ENCODE measurements around the gene MAN1A1. TPM values are rescaled to one million over a fixed set of nuclear protein-coding genes. Genes with fewer than 3 reads are reported as not detected.

MAN1A1 gene
- total and polyA plus RNA-seq, 4 donors: 68.2 to 209 (median 148) TPM

DNA sequence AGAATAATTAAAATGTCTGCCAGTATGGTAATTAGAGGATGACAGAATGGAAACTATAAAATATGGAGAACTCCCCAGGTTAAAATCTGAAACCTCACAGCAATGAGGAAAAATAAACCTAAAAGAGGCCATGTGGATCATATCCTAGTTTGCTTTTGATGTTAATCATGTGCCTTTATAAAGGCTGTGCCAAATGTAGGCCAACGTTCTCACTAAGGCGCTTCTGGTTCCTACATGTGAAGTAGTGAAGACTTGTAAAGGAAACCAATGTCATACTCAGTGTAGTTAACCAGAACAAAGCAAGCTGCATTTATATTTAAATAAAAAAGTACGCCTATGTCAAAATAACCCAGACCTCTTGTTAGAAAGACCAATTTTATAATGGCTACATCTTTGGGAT lies 157.4 kb downstream of the MAN1A1 start:
- H3K9ac ChIP-seq (ENCODE audit: low read depth in 1 of 2, low read length in 2 of 2): no peak overlapping the region
- TF ChIP-seq, protein P1, sequence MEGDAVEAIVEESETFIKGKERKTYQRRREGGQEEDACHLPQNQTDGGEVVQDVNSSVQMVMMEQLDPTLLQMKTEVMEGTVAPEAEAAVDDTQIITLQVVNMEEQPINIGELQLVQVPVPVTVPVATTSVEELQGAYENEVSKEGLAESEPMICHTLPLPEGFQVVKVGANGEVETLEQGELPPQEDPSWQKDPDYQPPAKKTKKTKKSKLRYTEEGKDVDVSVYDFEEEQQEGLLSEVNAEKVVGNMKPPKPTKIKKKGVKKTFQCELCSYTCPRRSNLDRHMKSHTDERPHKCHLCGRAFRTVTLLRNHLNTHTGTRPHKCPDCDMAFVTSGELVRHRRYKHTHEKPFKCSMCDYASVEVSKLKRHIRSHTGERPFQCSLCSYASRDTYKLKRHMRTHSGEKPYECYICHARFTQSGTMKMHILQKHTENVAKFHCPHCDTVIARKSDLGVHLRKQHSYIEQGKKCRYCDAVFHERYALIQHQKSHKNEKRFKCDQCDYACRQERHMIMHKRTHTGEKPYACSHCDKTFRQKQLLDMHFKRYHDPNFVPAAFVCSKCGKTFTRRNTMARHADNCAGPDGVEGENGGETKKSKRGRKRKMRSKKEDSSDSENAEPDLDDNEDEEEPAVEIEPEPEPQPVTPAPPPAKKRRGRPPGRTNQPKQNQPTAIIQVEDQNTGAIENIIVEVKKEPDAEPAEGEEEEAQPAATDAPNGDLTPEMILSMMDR (IDR thresholded peaks at IDR 0.05; ENCODE audit: low read depth, low read length, missing input control): no peak
- TF ChIP-seq, protein P2, sequence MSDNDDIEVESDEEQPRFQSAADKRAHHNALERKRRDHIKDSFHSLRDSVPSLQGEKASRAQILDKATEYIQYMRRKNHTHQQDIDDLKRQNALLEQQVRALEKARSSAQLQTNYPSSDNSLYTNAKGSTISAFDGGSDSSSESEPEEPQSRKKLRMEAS (IDR thresholded peaks at IDR 0.05): no peak
- no peak for TF ChIP-seq SP1 (IDR thresholded peaks at IDR 0.05)
- TF ChIP-seq, protein P3, sequence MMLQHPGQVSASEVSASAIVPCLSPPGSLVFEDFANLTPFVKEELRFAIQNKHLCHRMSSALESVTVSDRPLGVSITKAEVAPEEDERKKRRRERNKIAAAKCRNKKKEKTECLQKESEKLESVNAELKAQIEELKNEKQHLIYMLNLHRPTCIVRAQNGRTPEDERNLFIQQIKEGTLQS (IDR thresholded peaks at IDR 0.05): no peak
- TF ChIP-seq, protein P4, sequence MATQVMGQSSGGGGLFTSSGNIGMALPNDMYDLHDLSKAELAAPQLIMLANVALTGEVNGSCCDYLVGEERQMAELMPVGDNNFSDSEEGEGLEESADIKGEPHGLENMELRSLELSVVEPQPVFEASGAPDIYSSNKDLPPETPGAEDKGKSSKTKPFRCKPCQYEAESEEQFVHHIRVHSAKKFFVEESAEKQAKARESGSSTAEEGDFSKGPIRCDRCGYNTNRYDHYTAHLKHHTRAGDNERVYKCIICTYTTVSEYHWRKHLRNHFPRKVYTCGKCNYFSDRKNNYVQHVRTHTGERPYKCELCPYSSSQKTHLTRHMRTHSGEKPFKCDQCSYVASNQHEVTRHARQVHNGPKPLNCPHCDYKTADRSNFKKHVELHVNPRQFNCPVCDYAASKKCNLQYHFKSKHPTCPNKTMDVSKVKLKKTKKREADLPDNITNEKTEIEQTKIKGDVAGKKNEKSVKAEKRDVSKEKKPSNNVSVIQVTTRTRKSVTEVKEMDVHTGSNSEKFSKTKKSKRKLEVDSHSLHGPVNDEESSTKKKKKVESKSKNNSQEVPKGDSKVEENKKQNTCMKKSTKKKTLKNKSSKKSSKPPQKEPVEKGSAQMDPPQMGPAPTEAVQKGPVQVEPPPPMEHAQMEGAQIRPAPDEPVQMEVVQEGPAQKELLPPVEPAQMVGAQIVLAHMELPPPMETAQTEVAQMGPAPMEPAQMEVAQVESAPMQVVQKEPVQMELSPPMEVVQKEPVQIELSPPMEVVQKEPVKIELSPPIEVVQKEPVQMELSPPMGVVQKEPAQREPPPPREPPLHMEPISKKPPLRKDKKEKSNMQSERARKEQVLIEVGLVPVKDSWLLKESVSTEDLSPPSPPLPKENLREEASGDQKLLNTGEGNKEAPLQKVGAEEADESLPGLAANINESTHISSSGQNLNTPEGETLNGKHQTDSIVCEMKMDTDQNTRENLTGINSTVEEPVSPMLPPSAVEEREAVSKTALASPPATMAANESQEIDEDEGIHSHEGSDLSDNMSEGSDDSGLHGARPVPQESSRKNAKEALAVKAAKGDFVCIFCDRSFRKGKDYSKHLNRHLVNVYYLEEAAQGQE (IDR thresholded peaks at IDR 0.05): no peak
- no peak for TF ChIP-seq HNF4A (conservative IDR thresholded peaks at IDR 0.05)
- no peak for TF ChIP-seq HNF4G (IDR thresholded peaks at IDR 0.05)
- no peak for TF ChIP-seq GABPA (IDR thresholded peaks at IDR 0.05 in 1 of 2, conservative IDR thresholded peaks at IDR 0.05 in 1 of 2)
- TF ChIP-seq, protein P5, sequence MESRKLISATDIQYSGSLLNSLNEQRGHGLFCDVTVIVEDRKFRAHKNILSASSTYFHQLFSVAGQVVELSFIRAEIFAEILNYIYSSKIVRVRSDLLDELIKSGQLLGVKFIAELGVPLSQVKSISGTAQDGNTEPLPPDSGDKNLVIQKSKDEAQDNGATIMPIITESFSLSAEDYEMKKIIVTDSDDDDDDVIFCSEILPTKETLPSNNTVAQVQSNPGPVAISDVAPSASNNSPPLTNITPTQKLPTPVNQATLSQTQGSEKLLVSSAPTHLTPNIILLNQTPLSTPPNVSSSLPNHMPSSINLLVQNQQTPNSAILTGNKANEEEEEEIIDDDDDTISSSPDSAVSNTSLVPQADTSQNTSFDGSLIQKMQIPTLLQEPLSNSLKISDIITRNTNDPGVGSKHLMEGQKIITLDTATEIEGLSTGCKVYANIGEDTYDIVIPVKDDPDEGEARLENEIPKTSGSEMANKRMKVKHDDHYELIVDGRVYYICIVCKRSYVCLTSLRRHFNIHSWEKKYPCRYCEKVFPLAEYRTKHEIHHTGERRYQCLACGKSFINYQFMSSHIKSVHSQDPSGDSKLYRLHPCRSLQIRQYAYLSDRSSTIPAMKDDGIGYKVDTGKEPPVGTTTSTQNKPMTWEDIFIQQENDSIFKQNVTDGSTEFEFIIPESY (IDR thresholded peaks at IDR 0.05): no peak
- no peak for TF ChIP-seq JUND (IDR thresholded peaks at IDR 0.05)
- TF ChIP-seq EGR1 (IDR thresholded peaks at IDR 0.05; ENCODE audit: low read depth in 2 of 2): no peak
- no peak for TF ChIP-seq FOXA1 (IDR thresholded peaks at IDR 0.05)
- no peaks in the 10 kb centered on the region for H3K9me3 ChIP-seq (ENCODE audit: control insufficient read depth in 4 of 4, low read length in 3 of 4)
- no peaks in the 10 kb centered on the region for H3K27me3 ChIP-seq (ENCODE audit: control insufficient read depth in 4 of 4, insufficient read depth in 4 of 4, low read length in 3 of 4)
- H3K36me3 ChIP-seq (ENCODE audit: control insufficient read depth in 4 of 4, insufficient read depth in 3 of 4, low read depth in 1 of 4, low read length in 3 of 4): peaks cover 8 to 79% (median 62%) of the 10 kb centered on the region in 4 donors
- no peak overlapping the region for H3K4me3 ChIP-seq (ENCODE audit: low read depth in 1 of 3, low read length in 3 of 3)
- WGBS: 92% methylated on average over 3 of the region's 3 CpGs
- no peak overlapping the region for H3K27ac ChIP-seq (ENCODE audit: low read depth in 1 of 2, low read length in 2 of 2)
- DNase-seq (ENCODE audit: low spot score): no peak
- H3K4me1 ChIP-seq (ENCODE audit: control insufficient read depth in 4 of 4, insufficient read depth in 4 of 4, low read length in 3 of 4): no peaks in the 10 kb centered on the region

DNA sequence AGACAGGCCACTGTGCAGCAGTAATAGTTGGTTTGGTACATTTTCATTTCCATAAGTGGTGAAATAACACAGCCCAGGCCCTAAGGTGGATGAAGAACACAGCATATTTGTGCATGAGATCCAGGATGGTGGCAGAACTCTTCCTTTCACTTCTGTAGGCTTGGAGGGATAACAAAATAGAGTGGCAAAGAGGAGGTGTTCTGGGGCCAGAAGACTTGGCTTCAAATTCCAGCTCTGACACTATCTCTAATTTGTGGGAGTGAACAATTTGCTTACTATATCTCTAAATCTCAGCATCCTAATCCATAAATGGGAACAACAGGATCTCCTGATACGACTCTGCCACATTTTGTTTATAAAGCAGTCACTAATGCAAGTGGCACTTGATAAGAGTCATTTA lies 159.4 kb downstream of the MAN1A1 start:
- no peak for DNase-seq (ENCODE audit: low spot score)
- Histone ChIP-seq H3K27ac (ENCODE audit: low read depth in 1 of 2, low read length in 2 of 2) (no peak overlapping the region), H3K9ac (ENCODE audit: low read depth in 1 of 2, low read length in 2 of 2) (no peak overlapping the region), H3K9me3 (ENCODE audit: control insufficient read depth in 4 of 4, low read length in 3 of 4) (no peaks in the 10 kb centered on the region), H3K4me3 (ENCODE audit: low read depth in 1 of 3, low read length in 3 of 3) (no peak overlapping the region), H3K27me3 (ENCODE audit: control insufficient read depth in 4 of 4, insufficient read depth in 4 of 4, low read length in 3 of 4) (no peaks in the 10 kb centered on the region), H3K4me1 (ENCODE audit: control insufficient read depth in 4 of 4, insufficient read depth in 4 of 4, low read length in 3 of 4) (no peaks in the 10 kb centered on the region), H3K36me3 (ENCODE audit: control insufficient read depth in 4 of 4, insufficient read depth in 3 of 4, low read depth in 1 of 4, low read length in 3 of 4) (peaks cover 7 to 80% (median 68%) of the 10 kb centered on the region in 4 donors)
- WGBS: 95% methylated on average over 1 of the region's 1 CpG
- no peak for TF ChIP-seq HNF4A (conservative IDR thresholded peaks at IDR 0.05)
- no peak for TF ChIP-seq RXRA (IDR thresholded peaks at IDR 0.05)
- TF ChIP-seq, protein P3 (IDR thresholded peaks at IDR 0.05): no peak
- TF ChIP-seq, protein P1 (IDR thresholded peaks at IDR 0.05; ENCODE audit: low read depth, low read length, missing input control): no peak
- TF ChIP-seq TAF1 (conservative IDR thresholded peaks at IDR 0.05): no peak
- TF ChIP-seq, protein P4 (IDR thresholded peaks at IDR 0.05): no peak
- no peak for TF ChIP-seq SP1 (IDR thresholded peaks at IDR 0.05)
- TF ChIP-seq FOXA1 (IDR thresholded peaks at IDR 0.05): no peak
- TF ChIP-seq, protein P2 (IDR thresholded peaks at IDR 0.05): no peak
- no peak for TF ChIP-seq HNF4G (IDR thresholded peaks at IDR 0.05)
- TF ChIP-seq YY1 (IDR thresholded peaks at IDR 0.05): no peak
- TF ChIP-seq JUND (IDR thresholded peaks at IDR 0.05): no peak
- no peak for TF ChIP-seq EGR1 (IDR thresholded peaks at IDR 0.05; ENCODE audit: low read depth in 2 of 2)

Measured in liver (tissue), 9 donors.